Neural cell (in vitro differentiated cells): ENCODE measurements around the gene LRRC61.

Experiments used
- EP300 ChIP-seq: fragments of 450-650 bp; conservative IDR thresholded peaks from 2 replicates; pipeline ENCODE4 v1.6.1; 2014; ENCODE audit warnings: antibody characterized with exemption, mild to moderate bottlenecking, moderate library complexity; ENCODE audit not compliant: poor library complexity, severe bottlenecking
- EZH2 ChIP-seq: fragments of 200-600, 300-800 bp; shearing (Covaris generic), sonication (generic); IDR thresholded peaks from 2 replicates; pipeline ENCODE4 v1.6.1; 2014; ENCODE audit warnings: antibody characterized with exemption, low read length, borderline replicate concordance, mild to moderate bottlenecking; ENCODE audit not compliant: insufficient read depth, poor library complexity, severe bottlenecking
- POLR2AphosphoS5 ChIP-seq: IDR thresholded peaks from 2 replicates; pipeline ENCODE4 v1.6.1; 2012
- SMC3 ChIP-seq: fragments of 450-650 bp; conservative IDR thresholded peaks from 2 replicates; pipeline ENCODE4 v1.6.1; 2014; ENCODE audit warnings: antibody characterized with exemption, mild to moderate bottlenecking, moderate library complexity; ENCODE audit not compliant: poor library complexity
- TF ChIP-seq, protein P1 (sequence below): fragments of 450-650 bp; IDR thresholded peaks from 2 replicates; pipeline ENCODE4 v1.5.1; 2014; ENCODE audit warnings: antibody characterized with exemption, mild to moderate bottlenecking, moderate library complexity; ENCODE audit not compliant: poor library complexity, severe bottlenecking
- TF ChIP-seq, protein P2 (sequence below): IDR thresholded peaks from 2 replicates; pipeline ENCODE4 v1.6.1; 2012; ENCODE audit warnings: borderline replicate concordance

DNA sequence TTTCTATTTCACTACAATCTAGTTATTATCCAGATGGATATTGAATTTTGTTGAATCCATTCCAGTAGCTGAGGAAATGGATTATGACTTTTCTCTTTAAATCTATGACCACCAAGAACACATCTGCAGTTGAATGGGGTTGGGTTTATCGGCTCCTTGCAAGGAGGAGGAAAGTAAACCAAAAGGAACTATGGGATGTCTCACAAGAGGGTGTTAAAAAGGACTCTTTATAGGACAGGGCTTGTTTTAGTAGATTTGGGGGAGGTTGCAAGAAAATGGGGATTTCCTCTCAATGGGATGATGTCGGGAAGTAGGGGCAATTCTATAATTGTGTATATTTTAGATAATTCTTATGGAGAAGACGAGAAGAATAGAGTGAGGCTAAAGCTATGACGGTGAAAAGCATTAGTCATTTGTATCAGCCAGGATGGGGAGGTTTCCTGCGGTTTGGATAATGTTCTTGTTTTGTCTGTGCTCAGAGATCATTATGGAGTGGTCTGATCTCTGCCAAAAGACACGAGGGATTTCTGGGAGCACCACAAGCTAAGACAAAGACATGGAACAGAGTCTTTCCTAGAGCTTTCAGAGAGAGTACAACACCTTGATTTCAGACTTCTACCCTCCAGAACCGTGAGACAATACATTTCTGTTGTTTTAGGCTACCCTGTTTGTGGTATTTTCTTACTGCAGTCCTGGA lies 5.3 kb upstream of the LRRC61 start:
- TF ChIP-seq, protein P1, sequence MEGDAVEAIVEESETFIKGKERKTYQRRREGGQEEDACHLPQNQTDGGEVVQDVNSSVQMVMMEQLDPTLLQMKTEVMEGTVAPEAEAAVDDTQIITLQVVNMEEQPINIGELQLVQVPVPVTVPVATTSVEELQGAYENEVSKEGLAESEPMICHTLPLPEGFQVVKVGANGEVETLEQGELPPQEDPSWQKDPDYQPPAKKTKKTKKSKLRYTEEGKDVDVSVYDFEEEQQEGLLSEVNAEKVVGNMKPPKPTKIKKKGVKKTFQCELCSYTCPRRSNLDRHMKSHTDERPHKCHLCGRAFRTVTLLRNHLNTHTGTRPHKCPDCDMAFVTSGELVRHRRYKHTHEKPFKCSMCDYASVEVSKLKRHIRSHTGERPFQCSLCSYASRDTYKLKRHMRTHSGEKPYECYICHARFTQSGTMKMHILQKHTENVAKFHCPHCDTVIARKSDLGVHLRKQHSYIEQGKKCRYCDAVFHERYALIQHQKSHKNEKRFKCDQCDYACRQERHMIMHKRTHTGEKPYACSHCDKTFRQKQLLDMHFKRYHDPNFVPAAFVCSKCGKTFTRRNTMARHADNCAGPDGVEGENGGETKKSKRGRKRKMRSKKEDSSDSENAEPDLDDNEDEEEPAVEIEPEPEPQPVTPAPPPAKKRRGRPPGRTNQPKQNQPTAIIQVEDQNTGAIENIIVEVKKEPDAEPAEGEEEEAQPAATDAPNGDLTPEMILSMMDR, result no peak
- TF ChIP-seq EZH2 (no peak), POLR2AphosphoS5 (no peak), SMC3 (no peak), EP300 (no peak)
- TF ChIP-seq, protein P2, sequence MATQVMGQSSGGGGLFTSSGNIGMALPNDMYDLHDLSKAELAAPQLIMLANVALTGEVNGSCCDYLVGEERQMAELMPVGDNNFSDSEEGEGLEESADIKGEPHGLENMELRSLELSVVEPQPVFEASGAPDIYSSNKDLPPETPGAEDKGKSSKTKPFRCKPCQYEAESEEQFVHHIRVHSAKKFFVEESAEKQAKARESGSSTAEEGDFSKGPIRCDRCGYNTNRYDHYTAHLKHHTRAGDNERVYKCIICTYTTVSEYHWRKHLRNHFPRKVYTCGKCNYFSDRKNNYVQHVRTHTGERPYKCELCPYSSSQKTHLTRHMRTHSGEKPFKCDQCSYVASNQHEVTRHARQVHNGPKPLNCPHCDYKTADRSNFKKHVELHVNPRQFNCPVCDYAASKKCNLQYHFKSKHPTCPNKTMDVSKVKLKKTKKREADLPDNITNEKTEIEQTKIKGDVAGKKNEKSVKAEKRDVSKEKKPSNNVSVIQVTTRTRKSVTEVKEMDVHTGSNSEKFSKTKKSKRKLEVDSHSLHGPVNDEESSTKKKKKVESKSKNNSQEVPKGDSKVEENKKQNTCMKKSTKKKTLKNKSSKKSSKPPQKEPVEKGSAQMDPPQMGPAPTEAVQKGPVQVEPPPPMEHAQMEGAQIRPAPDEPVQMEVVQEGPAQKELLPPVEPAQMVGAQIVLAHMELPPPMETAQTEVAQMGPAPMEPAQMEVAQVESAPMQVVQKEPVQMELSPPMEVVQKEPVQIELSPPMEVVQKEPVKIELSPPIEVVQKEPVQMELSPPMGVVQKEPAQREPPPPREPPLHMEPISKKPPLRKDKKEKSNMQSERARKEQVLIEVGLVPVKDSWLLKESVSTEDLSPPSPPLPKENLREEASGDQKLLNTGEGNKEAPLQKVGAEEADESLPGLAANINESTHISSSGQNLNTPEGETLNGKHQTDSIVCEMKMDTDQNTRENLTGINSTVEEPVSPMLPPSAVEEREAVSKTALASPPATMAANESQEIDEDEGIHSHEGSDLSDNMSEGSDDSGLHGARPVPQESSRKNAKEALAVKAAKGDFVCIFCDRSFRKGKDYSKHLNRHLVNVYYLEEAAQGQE, result no peak
